Measurements from ENCODE around the gene EFCAB7.

Gene EFCAB7

GRCh38 chr1:63522891-63523728 lies at the start of gene EFCAB7, which contains the start of gene ITGB3BP (continued):
- TF ChIP-seq REST (tag by site-specific recombination; IDR thresholded peaks at IDR 0.05) (peak; percentile 95), ZNF10 (tag by site-specific recombination; IDR thresholded peaks at IDR 0.05) (peak; percentile 88; the same call in 1 of the 2 replicates), OVOL3 (tag by site-specific recombination; IDR thresholded peaks at IDR 0.05) (peak; percentile 92), ZNF449 (tag by site-specific recombination; IDR thresholded peaks at IDR 0.05) (peak; percentile 78), ZNF670 (tag by site-specific recombination; IDR thresholded peaks at IDR 0.05; ENCODE audit: low read depth) (0 out of 2 replicates have a peak, but pooled peaks have one; percentile 39), KLF1 (tag by site-specific recombination; IDR thresholded peaks at IDR 0.05) (peak; percentile 60; the same call in 1 of the 2 replicates), ZNF423 (tag by site-specific recombination; IDR thresholded peaks at IDR 0.05) (no peak), ZNF639 (tag by site-specific recombination; IDR thresholded peaks at IDR 0.05) (peak; percentile 100), ZNF555 (tag by site-specific recombination; conservative IDR thresholded peaks at IDR 0.05) (no peak), ZNF394 (tag by site-specific recombination; IDR thresholded peaks at IDR 0.05; ENCODE audit: borderline replicate concordance) (peak; percentile 99), ZNF707 (tag by site-specific recombination; IDR thresholded peaks at IDR 0.05) (peak; percentile 68; the same call in 1 of the 2 replicates), AEBP2 (tag by site-specific recombination; IDR thresholded peaks at IDR 0.05; ENCODE audit: borderline replicate concordance) (peak; percentile 78; the same call in 1 of the 2 replicates), ZNF580 (tag by site-specific recombination; IDR thresholded peaks at IDR 0.05) (peak; percentile 100), ZNF157 (tag by site-specific recombination; IDR thresholded peaks at IDR 0.05) (no peak; the same call in 1 of the 2 replicates), ZNF600 (tag by site-specific recombination; IDR thresholded peaks at IDR 0.05) (peak; percentile 100), ZNF169 (tag by site-specific recombination; IDR thresholded peaks at IDR 0.05) (peak; percentile 95), BCL11A (tag by site-specific recombination; IDR thresholded peaks at IDR 0.05; ENCODE audit: low read depth) (peak; percentile 68; the same call in 1 of the 2 replicates), ZNF324 (tag by site-specific recombination; IDR thresholded peaks at IDR 0.05) (peak; percentile 100), ZNF221 (tag by site-specific recombination; IDR thresholded peaks at IDR 0.05; ENCODE audit: borderline replicate concordance) (no peak), ZNF792 (tag by site-specific recombination; IDR thresholded peaks at IDR 0.05) (peak; percentile 96), PRDM6 (tag by site-specific recombination; IDR thresholded peaks at IDR 0.05) (no peak), HOXC10 (CRISPR knock-in tag; IDR thresholded peaks at IDR 0.05) (0 out of 2 replicates have a peak, but pooled peaks have one; percentile 56), KLF7 (tag by site-specific recombination; IDR thresholded peaks at IDR 0.05; ENCODE audit: borderline replicate concordance) (peak; percentile 92), TSHZ1 (tag by site-specific recombination; IDR thresholded peaks at IDR 0.05; ENCODE audit: borderline replicate concordance) (peak; percentile 86), ZNF114 (tag by site-specific recombination; IDR thresholded peaks at IDR 0.05) (no peak)
